ENCODE measurements around the gene COPB2. TPM values are rescaled to one million over a fixed set of nuclear protein-coding genes. Genes with fewer than 3 reads are reported as not detected.

COPB2 gene
- total RNA-seq, 2 donors from 2014 or later = 76.5 to 137 TPM

DNA sequence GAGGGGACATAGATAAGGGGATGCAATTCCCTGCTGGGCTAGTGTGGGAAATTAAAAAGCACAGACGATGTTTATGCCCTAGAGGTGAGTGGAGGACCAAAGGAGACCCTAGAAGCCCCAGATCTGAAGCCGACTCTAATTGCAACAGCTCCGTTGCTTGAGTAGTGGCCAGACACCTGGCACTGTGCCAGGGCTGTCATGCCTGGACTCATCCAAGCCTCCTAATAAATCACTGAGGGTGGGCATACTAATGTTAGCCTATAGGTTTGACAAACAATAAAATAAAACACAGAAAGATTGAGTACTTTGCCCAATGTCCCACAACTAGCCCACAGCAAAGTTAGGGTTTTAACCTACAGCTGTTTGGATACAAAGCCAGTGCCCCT, 71.0 kb downstream of the COPB2 start:
- no peak overlapping the region for H3K27ac ChIP-seq
- TF ChIP-seq, protein P1, sequence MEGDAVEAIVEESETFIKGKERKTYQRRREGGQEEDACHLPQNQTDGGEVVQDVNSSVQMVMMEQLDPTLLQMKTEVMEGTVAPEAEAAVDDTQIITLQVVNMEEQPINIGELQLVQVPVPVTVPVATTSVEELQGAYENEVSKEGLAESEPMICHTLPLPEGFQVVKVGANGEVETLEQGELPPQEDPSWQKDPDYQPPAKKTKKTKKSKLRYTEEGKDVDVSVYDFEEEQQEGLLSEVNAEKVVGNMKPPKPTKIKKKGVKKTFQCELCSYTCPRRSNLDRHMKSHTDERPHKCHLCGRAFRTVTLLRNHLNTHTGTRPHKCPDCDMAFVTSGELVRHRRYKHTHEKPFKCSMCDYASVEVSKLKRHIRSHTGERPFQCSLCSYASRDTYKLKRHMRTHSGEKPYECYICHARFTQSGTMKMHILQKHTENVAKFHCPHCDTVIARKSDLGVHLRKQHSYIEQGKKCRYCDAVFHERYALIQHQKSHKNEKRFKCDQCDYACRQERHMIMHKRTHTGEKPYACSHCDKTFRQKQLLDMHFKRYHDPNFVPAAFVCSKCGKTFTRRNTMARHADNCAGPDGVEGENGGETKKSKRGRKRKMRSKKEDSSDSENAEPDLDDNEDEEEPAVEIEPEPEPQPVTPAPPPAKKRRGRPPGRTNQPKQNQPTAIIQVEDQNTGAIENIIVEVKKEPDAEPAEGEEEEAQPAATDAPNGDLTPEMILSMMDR (IDR thresholded peaks at IDR 0.05) = no peak
- no peak for TF ChIP-seq POLR2AphosphoS5 (IDR thresholded peaks at IDR 0.05)
- TF ChIP-seq POLR2A (IDR thresholded peaks at IDR 0.05) = no peak
- H3K4me1 ChIP-seq (replicated peaks) = no peaks in the 10 kb centered on the region
- no peak for DNase-seq (ENCODE audit: low spot score)
- no peaks in the 10 kb centered on the region for H3K36me3 ChIP-seq
- H3K27me3 ChIP-seq (replicated peaks; ENCODE audit: insufficient read depth) = no peaks in the 10 kb centered on the region
- intact Hi-C loops (cut with DNase I) = no loop called here
- H3K4me3 ChIP-seq = no peak overlapping the region
- 15% methylated on average over 3 of the region's 3 CpGs for WGBS
- H3K9me3 ChIP-seq = no peaks in the 10 kb centered on the region

DNA sequence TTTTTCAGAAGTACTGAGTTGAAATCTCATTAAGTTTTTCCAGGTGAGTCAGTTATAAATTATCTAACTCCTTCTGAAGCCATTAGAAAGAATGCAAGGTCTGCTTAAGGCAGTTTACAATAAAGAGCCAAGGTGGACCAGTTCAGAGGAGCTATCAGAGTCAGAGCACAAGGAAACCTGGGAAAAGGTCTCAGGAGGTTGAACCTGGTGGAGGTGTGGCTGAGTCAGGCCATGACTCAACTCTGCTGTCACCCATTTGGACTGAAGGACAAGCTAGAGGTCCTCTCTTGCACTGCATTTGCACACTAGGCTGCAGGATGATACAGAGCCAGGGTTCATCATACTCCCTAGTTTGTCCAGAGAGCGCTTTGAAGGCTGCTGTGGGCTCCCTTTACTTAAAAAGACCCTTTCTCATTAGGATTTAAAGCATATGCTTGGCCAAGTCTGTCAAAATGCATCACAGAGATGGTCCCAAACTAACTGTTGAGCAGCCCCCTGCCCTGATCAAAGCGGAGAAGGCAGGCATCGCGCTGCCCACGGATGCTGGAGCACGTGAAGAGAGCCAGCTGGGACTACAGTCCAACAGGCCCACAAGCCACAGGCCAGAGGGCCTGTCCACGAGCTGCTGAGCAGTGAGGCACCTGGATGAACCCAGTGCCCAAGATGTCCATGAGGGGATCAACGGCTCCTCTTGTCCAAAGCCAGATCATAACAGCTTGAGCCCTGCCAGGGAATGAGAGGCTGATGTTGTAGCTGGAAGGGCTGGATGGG, 71.6 kb downstream of the COPB2 start:
- H3K4me1 ChIP-seq (replicated peaks) = no peaks in the 10 kb centered on the region
- peak overlapping the region in 1 of 2 donors; percentile 44 for H3K27ac ChIP-seq
- H3K4me3 ChIP-seq = no peak overlapping the region
- no peak for DNase-seq (ENCODE audit: low spot score)
- intact Hi-C loops (cut with DNase I) = no loop called here
- no peaks in the 10 kb centered on the region for H3K27me3 ChIP-seq (replicated peaks; ENCODE audit: insufficient read depth)
- no peaks in the 10 kb centered on the region for H3K36me3 ChIP-seq
- TF ChIP-seq POLR2A (IDR thresholded peaks at IDR 0.05) (no peak), POLR2AphosphoS5 (IDR thresholded peaks at IDR 0.05) (no peak)
- TF ChIP-seq, protein P1 (IDR thresholded peaks at IDR 0.05) = no peak
- 86% methylated on average over 8 of the region's 8 CpGs for WGBS
- no peaks in the 10 kb centered on the region for H3K9me3 ChIP-seq

DNA sequence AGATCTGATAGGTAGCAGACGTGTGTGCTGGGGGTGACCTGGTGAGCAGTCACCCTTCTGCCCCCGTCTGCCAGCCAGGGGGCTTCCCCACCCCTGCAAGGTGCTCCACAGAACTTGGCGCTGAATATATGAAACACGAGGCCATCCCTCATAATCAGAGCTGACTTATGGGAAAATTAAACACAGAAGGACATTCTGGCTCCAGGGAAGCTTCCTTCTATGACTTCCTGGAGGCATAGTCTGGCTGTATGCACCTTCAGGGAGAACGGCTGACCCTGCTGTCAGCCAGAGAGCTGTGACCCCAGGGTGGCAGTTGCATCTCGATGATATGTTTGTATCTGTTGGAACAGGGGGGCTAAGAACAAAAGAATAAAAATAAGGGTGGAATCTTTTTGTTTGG, 72.2 kb downstream of the COPB2 start:
- intact Hi-C loops (cut with DNase I) = no loop called here
- no peaks in the 10 kb centered on the region for H3K27me3 ChIP-seq (replicated peaks; ENCODE audit: insufficient read depth)
- H3K36me3 ChIP-seq = no peaks in the 10 kb centered on the region
- TF ChIP-seq, protein P1 (IDR thresholded peaks at IDR 0.05) = no peak
- TF ChIP-seq POLR2AphosphoS5 (IDR thresholded peaks at IDR 0.05) = peak; percentile 75
- no peaks in the 10 kb centered on the region for H3K4me1 ChIP-seq (replicated peaks)
- WGBS = 30% methylated on average over 6 of the region's 6 CpGs
- no peaks in the 10 kb centered on the region for H3K9me3 ChIP-seq
- H3K4me3 ChIP-seq = no peak overlapping the region
- peak overlapping the region in 1 of 2 donors; percentile 44 for H3K27ac ChIP-seq
- DNase-seq (ENCODE audit: low spot score) = peak; percentile 20

DNA sequence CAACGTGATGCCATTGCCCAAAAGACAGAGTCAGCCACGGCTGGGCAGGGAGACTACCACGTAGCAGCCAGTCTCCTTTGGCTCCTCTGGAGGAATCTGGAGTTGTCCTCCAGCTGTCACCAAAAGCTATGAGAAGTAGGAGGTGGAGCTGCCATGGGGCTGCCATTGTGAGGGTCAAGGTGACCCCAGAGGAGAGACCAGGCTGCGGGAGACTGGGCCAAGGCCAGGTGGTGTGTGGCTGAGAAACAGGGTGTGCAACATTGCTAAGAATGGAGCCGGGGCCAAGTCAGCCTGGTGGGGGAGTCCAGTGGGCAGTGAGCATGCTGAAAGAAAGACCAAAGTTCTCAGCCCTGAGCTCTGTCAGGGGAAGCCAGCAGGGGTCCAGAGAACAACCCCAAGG, 75.5 kb downstream of the COPB2 start:
- no peaks in the 10 kb centered on the region for H3K9me3 ChIP-seq
- TF ChIP-seq POLR2AphosphoS5 (IDR thresholded peaks at IDR 0.05) = no peak
- TF ChIP-seq, protein P1 (IDR thresholded peaks at IDR 0.05) = no peak
- TF ChIP-seq POLR2A (IDR thresholded peaks at IDR 0.05) = no peak
- H3K36me3 ChIP-seq = no peaks in the 10 kb centered on the region
- no peaks in the 10 kb centered on the region for H3K4me1 ChIP-seq (replicated peaks)
- DNase-seq (ENCODE audit: low spot score) = no peak
- intact Hi-C loops (cut with DNase I) = no loop called here
- 89% methylated on average over 5 of the region's 5 CpGs for WGBS
- H3K27me3 ChIP-seq (replicated peaks; ENCODE audit: insufficient read depth) = no peaks in the 10 kb centered on the region
- H3K27ac ChIP-seq = no peak overlapping the region
- H3K4me3 ChIP-seq = no peak overlapping the region

DNA sequence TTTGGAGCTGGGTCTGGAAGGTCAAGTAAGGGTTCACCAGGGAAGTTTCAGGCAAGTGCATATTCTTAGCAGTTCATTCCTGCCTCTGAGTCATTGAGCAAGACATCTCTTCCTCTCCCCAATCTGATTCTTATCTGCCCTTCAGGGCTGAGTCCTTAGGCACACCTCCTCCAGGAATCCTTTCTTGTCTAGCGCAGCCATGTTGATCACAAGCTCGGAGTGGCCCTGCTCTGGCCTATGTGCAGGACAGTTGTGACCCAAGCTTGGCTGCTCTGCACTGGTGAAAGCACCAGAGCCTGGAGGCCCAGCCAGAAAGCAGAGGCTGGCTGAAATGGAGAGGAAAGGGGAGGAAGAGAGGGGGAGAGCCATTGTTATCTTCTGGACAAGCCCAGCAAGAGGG, 76.5 kb downstream of the COPB2 start:
- no peak for DNase-seq (ENCODE audit: low spot score)
- no peaks in the 10 kb centered on the region for H3K4me1 ChIP-seq (replicated peaks)
- H3K27ac ChIP-seq = no peak overlapping the region
- no peaks in the 10 kb centered on the region for H3K36me3 ChIP-seq
- H3K9me3 ChIP-seq = no peaks in the 10 kb centered on the region
- TF ChIP-seq, protein P1 (IDR thresholded peaks at IDR 0.05) = no peak
- TF ChIP-seq POLR2AphosphoS5 (IDR thresholded peaks at IDR 0.05) = no peak
- no peak for TF ChIP-seq POLR2A (IDR thresholded peaks at IDR 0.05)
- no peak overlapping the region for H3K4me3 ChIP-seq
- WGBS = 87% methylated on average over 2 of the region's 2 CpGs
- no peaks in the 10 kb centered on the region for H3K27me3 ChIP-seq (replicated peaks; ENCODE audit: insufficient read depth)
- intact Hi-C loops (cut with DNase I) = no loop called here
